ENCODE data around the gene UTP4.

Gene UTP4

GRCh38 chr16:69180011-69180338 lies 47.5 kb downstream of the UTP4 start:
- DNase-seq = no peak

GRCh38 chr16:69182730-69183416 lies 50.4 kb downstream of the UTP4 start:
- no peak for DNase-seq

GRCh38 chr16:69186642-69187445 lies 54.4 kb downstream of the UTP4 start, which contains the start of gene SNTB2:
TSS of gene SNTB2 (plus strand) at chr16:69187164. CDS start at chr16:69187167, 3 bp downstream.
- peak; percentile 39 for DNase-seq

GRCh38 chr16:69187446-69188235 lies 55.2 kb downstream of the UTP4 start:
- no peak for DNase-seq

GRCh38 chr16:69188236-69188549 lies 55.7 kb downstream of the UTP4 start:
- no peak for DNase-seq

DNA sequence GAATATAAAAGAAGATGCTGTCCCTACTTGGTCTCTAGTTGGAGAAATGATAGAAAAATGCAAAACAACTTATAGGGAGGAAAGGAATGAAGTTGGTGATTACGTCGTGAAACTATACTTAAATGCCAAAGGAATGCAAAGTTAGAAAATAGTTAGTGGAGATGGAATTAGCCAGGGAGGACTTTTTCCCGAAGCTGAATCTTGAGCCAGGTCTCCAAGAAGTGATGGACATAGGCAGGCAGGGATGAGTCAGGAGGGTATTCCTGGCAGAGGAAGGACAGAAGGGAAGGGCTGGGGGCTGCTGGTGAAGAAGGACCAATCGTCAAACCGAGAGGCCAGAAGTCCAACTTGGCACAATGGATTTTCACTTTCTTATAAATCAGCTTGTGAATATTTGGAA lies 56.3 kb downstream of the UTP4 start:
- DNase-seq = no peak

DNA sequence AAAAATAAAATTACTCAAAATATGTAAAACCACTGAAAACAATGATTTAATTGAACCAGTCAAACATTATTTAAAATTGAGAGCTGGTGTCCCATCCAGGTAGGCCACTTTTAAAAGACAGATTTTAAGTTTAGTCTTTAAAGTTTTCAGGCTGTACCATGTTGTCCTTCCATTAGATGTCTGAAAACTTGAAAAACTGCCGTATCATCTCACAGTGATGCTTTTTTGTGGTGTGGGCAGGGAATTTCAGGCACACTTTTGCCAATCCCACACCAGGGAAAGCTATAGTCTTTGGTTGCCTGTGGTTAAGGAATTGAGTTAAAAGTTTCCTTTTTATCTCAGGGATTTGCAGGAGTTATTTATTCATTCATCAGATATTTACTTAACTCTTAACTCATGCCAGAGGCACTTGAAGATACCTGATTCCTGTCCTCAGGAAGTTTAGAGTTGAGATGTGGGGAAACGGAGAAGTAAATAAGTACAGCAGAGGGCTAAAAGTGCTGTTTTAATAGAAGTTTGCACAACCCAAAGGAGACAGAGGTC lies 57.7 kb downstream of the UTP4 start:
- DNase-seq = no peak

DNA sequence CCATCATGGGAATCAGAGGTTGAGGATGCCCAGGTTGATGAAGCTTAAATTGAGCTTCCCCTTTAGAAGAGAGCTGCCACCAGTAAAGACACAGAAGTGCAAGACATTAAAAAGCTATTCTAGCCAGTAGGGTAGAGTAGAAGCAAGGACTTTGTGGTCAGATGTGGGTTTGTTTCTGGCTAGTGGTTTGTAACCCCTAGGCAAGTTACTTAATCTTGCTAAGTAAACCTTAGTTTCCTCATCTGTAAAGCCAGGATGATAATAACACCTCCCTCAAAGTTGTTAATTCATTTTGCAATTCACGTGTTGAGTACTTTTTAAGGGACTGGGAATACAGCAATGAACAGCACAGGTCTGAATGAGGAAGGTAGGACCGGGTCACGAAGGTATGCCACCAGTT lies 58.1 kb downstream of the UTP4 start:
- no peak for DNase-seq

DNA sequence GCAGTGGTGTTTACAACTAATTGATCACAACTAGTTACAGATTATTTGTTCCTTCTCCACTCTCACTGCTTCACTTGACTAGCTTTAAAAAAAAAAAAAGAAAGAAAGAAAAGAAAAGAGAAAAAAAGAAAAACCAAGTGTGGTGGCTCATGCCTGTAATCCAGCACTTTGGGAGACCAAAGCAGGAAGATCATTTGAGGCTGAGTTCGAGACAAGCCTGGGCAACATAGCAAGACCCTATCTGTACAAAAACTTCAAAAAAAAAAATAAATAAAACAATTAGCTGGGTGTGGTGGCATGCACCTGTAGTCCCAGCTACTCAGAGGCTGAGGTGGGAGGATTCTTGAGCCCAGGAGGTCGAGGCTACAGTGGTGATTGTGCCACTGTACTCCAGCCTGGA lies 58.7 kb downstream of the UTP4 start:
- DNase-seq = no peak

- DNase-seq = no peak
Measured at GRCh38 chr16:69193855-69194254, 61.4 kb downstream of the UTP4 start.

DNA sequence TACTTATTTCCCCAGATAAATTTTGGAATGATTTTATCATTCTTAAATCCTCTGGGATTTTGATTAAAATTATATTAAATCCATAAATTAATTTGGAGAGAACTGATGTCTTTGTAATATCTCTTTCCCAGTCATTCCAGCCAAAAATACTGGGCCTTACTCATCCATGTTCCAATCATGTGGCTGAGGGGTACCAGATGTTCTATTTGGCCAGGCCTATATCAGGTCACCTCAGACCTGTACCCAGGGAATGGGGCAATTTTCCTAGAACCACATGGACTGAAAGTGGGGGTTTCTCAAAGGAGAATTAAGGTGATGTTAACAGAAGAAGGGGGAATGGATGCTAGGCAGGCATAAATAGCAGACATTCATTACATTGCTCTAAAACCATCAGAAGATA lies 62.0 kb downstream of the UTP4 start:
- DNase-seq = no peak

DNA sequence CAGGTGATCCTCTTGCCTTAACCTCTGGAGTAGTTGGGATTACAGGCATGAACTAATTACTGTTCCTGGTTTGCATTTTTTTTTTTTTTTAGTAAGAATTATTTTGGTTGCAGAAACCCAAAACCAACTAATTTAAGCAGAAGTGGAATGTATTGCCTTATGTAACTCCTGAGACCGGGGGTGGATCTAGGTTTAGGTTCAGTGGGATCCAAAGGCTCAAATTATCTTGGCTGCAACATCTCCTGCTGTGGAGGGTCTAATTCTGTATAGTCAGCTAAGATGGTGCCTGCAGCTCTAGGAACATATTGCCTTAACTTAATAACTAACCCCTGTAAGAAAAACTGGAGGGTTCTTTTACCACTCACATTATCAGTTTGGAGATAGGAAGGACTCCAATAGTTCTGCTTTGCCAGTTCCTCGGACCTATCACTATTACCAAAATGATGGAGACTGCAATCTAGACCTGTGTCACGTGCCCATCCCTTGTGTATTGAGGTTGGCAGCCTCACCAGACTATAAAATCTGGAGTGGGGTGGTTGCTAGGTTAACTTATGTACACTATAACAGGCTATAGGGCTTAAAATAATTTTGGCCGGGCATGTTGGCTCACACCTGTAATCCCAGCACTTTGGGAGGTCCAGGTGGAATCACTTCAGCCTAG lies 63.0 kb downstream of the UTP4 start:
- DNase-seq = no peak

DNA sequence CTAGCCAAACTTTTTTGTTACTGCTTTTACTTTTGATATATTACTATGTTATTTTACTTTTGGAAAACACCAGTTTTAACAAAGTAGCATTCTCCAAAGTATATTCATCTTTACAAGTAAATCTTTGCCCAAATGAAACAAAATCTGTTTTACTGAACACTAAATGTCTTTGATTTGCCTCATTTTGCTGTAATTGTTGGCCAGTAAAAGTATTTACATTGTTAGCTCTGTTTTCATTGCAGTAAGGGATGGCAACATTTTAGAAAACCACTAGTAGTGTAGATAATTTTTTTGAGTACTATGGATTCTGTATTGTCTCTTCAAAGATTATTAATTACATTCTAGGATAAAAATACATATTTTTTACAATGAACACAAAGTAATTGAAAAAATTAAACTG lies 65.1 kb downstream of the UTP4 start:
- no peak for DNase-seq

GRCh38 chr16:69199382-69199781 lies 66.9 kb downstream of the UTP4 start:
- no peak for DNase-seq

GRCh38 chr16:69201291-69201690 lies 68.8 kb downstream of the UTP4 start:
- no peak for DNase-seq

DNA sequence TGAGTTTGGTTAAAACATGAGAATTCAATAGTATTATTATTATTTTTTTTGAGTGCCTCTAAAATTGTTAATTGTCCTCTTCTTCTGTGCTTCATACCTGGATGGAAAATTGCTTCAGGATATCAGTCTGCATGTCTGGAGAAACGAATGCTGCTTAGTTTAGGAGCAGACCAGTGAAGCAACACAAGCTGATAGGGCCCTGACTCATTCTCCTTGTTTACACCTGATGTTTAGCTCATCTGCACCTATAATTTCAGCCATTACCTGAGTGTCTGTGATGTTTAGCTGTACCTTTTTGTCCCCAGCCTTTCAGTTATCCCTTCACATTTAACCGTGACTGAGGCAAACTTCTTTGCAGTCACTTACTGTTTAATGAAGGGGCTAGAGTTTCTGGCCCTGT lies 69.3 kb downstream of the UTP4 start:
- DNase-seq = no peak

DNA sequence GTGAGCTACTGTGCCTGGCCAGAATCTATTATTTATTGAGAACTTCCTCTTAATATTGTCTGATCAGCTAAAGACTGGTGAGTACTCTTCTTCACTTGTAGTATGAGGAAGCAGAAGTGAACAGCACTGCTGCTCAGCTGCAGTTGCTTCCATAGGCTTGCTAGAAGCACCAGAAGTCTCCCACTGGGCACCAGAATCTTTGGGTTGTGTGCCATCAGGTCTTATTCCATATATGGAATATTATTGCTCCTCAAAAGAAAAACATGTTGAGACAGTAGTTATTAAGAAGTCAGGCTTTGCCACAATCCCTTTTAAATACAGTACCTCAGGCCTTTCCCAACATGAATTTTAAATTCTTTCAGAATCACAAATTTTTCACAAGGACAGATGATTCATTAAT lies 71.7 kb downstream of the UTP4 start:
- no peak for DNase-seq

- DNase-seq = no peak
Measured at GRCh38 chr16:69209735-69210134, 77.3 kb downstream of the UTP4 start.

- no peak for DNase-seq
Measured at GRCh38 chr16:69217433-69217832, 85.0 kb downstream of the UTP4 start.

Data from NCI-H2081 treated with DMSO at 0.1 percent for 48 hours (cell line).